Testis (tissue), 2 donors: ENCODE results near the gene TPPP.

Source experiments
- CTCF ChIP-seq, 3 experiments: fragments of 450-650 bp in 2 of 3; fragments of 200-600 bp in 1 of 3; sonication (generic) in 1 of 3; IDR thresholded peaks; one replicate each; pipeline ENCODE4 v1.5.1; 2016 to 2019; ENCODE audit warnings: antibody characterized with exemption in 3 of 3, mild to moderate bottlenecking in 2 of 3, moderate library complexity in 1 of 3
- POLR2A ChIP-seq: fragments of 450-650 bp; IDR thresholded peaks from one replicate; pipeline ENCODE4 v1.6.1; 2017; ENCODE audit warnings: antibody characterized with exemption, mild to moderate bottlenecking, moderate library complexity

GRCh38 chr5:622946-623522 lies 70.1 kb downstream of the TPPP start:
- TF ChIP-seq CTCF (IDR thresholded peaks at IDR 0.05), result no peak
- no peak for TF ChIP-seq POLR2A
